ENCODE measurements around the gene NEURL1.
"Not testable (repeated sequence)": the region's sequence is repeated elsewhere in the genome, so short reads cannot be mapped to it uniquely, and the experiment has no call there.

NEURL1 gene

GRCh38 chr10:103514244-103514643, 20.7 kb downstream of the NEURL1 start:
- DNase-seq, result peak; percentile 32

GRCh38 chr10:103517234-103518085, 24.0 kb downstream of the NEURL1 start:
- no peak for DNase-seq

- no peak for DNase-seq
These were observed 26.3 kb downstream of the NEURL1 start for GRCh38 chr10:103519798-103520197.

- not testable (repeated sequence) for DNase-seq
These were observed 28.5 kb downstream of the NEURL1 start for GRCh38 chr10:103522006-103522405.

GRCh38 chr10:103523683-103524082, 30.2 kb downstream of the NEURL1 start:
- DNase-seq, result no peak

- no peak for DNase-seq
These were observed 32.4 kb downstream of the NEURL1 start for GRCh38 chr10:103525901-103526300.

GRCh38 chr10:103527476-103527875, 34.0 kb downstream of the NEURL1 start:
- not testable (repeated sequence) for DNase-seq

GRCh38 chr10:103528549-103528948, 35.0 kb downstream of the NEURL1 start:
- DNase-seq, result no peak

- DNase-seq, result no peak
These were observed 36.0 kb downstream of the NEURL1 start for GRCh38 chr10:103529539-103529938.

GRCh38 chr10:103533827-103534226, 40.3 kb downstream of the NEURL1 start:
- DNase-seq, result no peak

- DNase-seq, result no peak
These were observed 41.4 kb downstream of the NEURL1 start for GRCh38 chr10:103534621-103535498.

- DNase-seq, result no peak
These were observed 42.1 kb downstream of the NEURL1 start for GRCh38 chr10:103535595-103535994.

GRCh38 chr10:103539751-103540150, 46.2 kb downstream of the NEURL1 start:
- DNase-seq, result no peak

GRCh38 chr10:103540722-103541121, 47.2 kb downstream of the NEURL1 start:
- no peak for DNase-seq

- DNase-seq, result no peak
These were observed 48.1 kb downstream of the NEURL1 start for GRCh38 chr10:103541616-103542015.

- DNase-seq, result peak; percentile 40
These were observed 49.5 kb downstream of the NEURL1 start for GRCh38 chr10:103542764-103543616.

GRCh38 chr10:103543617-103544525, 50.4 kb downstream of the NEURL1 start:
- DNase-seq, result peak; percentile 34

GRCh38 chr10:103544657-103545310, 51.3 kb downstream of the NEURL1 start:
- DNase-seq, result no peak

- no peak for DNase-seq
These were observed 51.9 kb downstream of the NEURL1 start for GRCh38 chr10:103545366-103545765.

GRCh38 chr10:103545771-103546281, 52.3 kb downstream of the NEURL1 start:
- DNase-seq, result no peak

- no peak for DNase-seq
These were observed 52.9 kb downstream of the NEURL1 start for GRCh38 chr10:103546401-103546800.
